Trophoblast cell (in vitro differentiated cells and primary cell): ENCODE measurements around the gene FRMD4A.

Source experiments
- DNase-seq, 2 donors: peaks; one replicate each; pipeline ENCODE4 v3.0.0-alpha.2; 2016
- H2AFZ ChIP-seq: 2 replicates; pipeline ENCODE4 v1.6.1; 2013; ENCODE audit warnings: low read length, moderate library complexity, mild to moderate bottlenecking; ENCODE audit not compliant: insufficient read depth, poor library complexity
- H2AK5ac ChIP-seq: 2 replicates; pipeline ENCODE4 v1.6.1; 2013; ENCODE audit warnings: mild to moderate bottlenecking, low read length
- H2BK120ac ChIP-seq: 2 replicates; pipeline ENCODE4 v1.6.1; 2013; ENCODE audit warnings: low read length, mild to moderate bottlenecking, moderate library complexity; ENCODE audit not compliant: insufficient read depth, poor library complexity
- H2BK12ac ChIP-seq: 2 replicates; pipeline ENCODE4 v1.6.1; 2013; ENCODE audit warnings: mild to moderate bottlenecking, low read length, moderate library complexity
- H2BK5ac ChIP-seq: 2 replicates; pipeline ENCODE4 v1.6.1; 2013; ENCODE audit warnings: low read length, low read depth, moderate library complexity, mild to moderate bottlenecking; ENCODE audit not compliant: poor library complexity
- H3K14ac ChIP-seq: 2 replicates; pipeline ENCODE4 v1.6.1; 2013; ENCODE audit warnings: mild to moderate bottlenecking, low read length
- H3K18ac ChIP-seq: 2 replicates; pipeline ENCODE4 v1.6.1; 2013; ENCODE audit warnings: mild to moderate bottlenecking, low read length
- H3K23ac ChIP-seq: 2 replicates; pipeline ENCODE4 v1.6.1; 2013; ENCODE audit warnings: low read length
- H3K27ac ChIP-seq: 2 replicates; pipeline ENCODE4 v1.5.1; 2013; ENCODE audit warnings: low read depth, mild to moderate bottlenecking, inconsistent platforms, low read length, moderate library complexity
- H3K27me3 ChIP-seq: 2 replicates; pipeline ENCODE4 v1.6.1; 2013; ENCODE audit warnings: inconsistent platforms, mild to moderate bottlenecking, low read length, moderate library complexity; ENCODE audit not compliant: insufficient read depth
- H3K36me3 ChIP-seq, 2 experiments: 1 replicate in 1 of 2; 2 replicates in 1 of 2; pipeline ENCODE4 v1.6.1; 2013; ENCODE audit warnings: low read length in 2 of 2, mild to moderate bottlenecking in 2 of 2, moderate library complexity in 1 of 2; ENCODE audit not compliant: insufficient read depth in 2 of 2, control insufficient read depth in 1 of 2
- H3K4ac ChIP-seq: 2 replicates; pipeline ENCODE4 v1.6.1; 2013; ENCODE audit warnings: low read depth, mild to moderate bottlenecking, low read length, moderate library complexity
- H3K4me1 ChIP-seq, 2 experiments: 1 replicate in 1 of 2; 2 replicates in 1 of 2; pipeline ENCODE4 v1.6.1; 2013; ENCODE audit warnings: low read length in 2 of 2, mild to moderate bottlenecking in 2 of 2, moderate library complexity in 1 of 2; ENCODE audit not compliant: insufficient read depth in 2 of 2, control insufficient read depth in 1 of 2
- H3K4me2 ChIP-seq: 2 replicates; pipeline ENCODE4 v1.6.1; 2013; ENCODE audit warnings: inconsistent platforms, mild to moderate bottlenecking, low read length, moderate library complexity
- H3K4me3 ChIP-seq: 2 replicates; pipeline ENCODE4 v1.5.1; 2013; ENCODE audit warnings: mild to moderate bottlenecking, low read depth, low read length, inconsistent platforms
- H3K79me1 ChIP-seq: one replicate; pipeline ENCODE4 v1.6.1; 2013; ENCODE audit warnings: low read length
- H3K79me2 ChIP-seq: 2 replicates; pipeline ENCODE4 v1.6.1; 2013; ENCODE audit warnings: low read length, mild to moderate bottlenecking; ENCODE audit not compliant: control insufficient read depth, insufficient read depth, poor library complexity
- H3K9ac ChIP-seq: 2 replicates; pipeline ENCODE4 v1.6.1; 2013; ENCODE audit warnings: mild to moderate bottlenecking, low read length
- H3K9me3 ChIP-seq: 2 replicates; pipeline ENCODE4 v1.6.1; 2013; ENCODE audit warnings: low read depth, mild to moderate bottlenecking, control low read depth, inconsistent platforms, low read length; ENCODE audit not compliant: insufficient read depth
- H4K12ac ChIP-seq: 2 replicates; pipeline ENCODE4 v1.6.1; 2013; ENCODE audit warnings: low read depth, mild to moderate bottlenecking, low read length, moderate library complexity
- H4K8ac ChIP-seq: 2 replicates; pipeline ENCODE4 v1.6.1; 2013; ENCODE audit warnings: low read depth, mild to moderate bottlenecking, low read length, moderate library complexity
- H4K91ac ChIP-seq: one replicate; pipeline ENCODE4 v1.6.1; 2013; ENCODE audit warnings: low read depth, mild to moderate bottlenecking, low read length, moderate library complexity
- WGBS: extraction: QIAGEN DNeasy Blood & Tissue Kit; methylation state at CpG from one replicate; pipeline ENCODE4 v1.1.7; 2013; ENCODE audit warnings: missing lambda C conversion rate; ENCODE audit not compliant: insufficient read length, insufficient coverage; ENCODE audit errors: extremely low coverage; 5-methylcytosine and 5-hydroxymethylcytosine counted together

FRMD4A gene

GRCh38 chr10:13942035-13942434 is 388.7 kb downstream of the FRMD4A start:
- Histone ChIP-seq H3K4me3 (no peak overlapping the region), H4K8ac (no peak overlapping the region), H3K27ac (no peak overlapping the region), H3K9ac (no peak overlapping the region), H2BK5ac (no peak overlapping the region), H3K36me3 (no peaks in the 10 kb centered on the region), H2BK12ac (no peak overlapping the region), H2AK5ac (no peak overlapping the region), H3K27me3 (no peaks in the 10 kb centered on the region), H3K4ac (no peak overlapping the region), H2AFZ (no peak overlapping the region), H3K4me1 (peaks cover 7 to 13% of the 10 kb centered on the region in 2 experiments), H3K79me1 (peaks cover 3% of the 10 kb centered on the region), H2BK120ac (no peak overlapping the region), H4K91ac (no peak overlapping the region), H3K18ac (no peak overlapping the region), H3K79me2 (no peaks in the 10 kb centered on the region), H3K14ac (no peak overlapping the region), H3K9me3 (no peaks in the 10 kb centered on the region), H3K23ac (no peak overlapping the region), H4K12ac (no peak overlapping the region), H3K4me2 (no peak overlapping the region)
- DNase-seq, result peak in 1 of 2 donors; percentile 18
- no CpG with 5 or more reads among the region's 5 CpGs for WGBS

DNA sequence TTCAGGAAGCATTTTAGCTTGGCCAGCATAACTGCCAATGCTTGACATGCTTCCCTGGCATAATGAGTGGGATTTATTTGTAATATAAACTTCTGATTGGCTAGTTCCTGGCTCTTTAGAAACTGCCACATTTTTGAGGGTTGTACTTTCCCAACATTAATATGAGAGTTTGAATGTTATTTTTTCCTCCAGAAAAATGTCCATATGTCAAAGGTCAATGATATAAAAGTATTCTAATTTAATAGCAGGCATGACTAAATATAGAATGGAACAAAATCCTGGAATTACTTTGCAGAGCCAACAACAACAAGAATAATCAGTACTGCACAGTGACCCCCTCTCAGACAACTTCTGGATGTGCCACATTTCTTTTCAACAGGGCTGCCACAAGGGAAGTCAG is 391.3 kb downstream of the FRMD4A start:
- H4K12ac ChIP-seq, result no peak overlapping the region
- H3K4me3 ChIP-seq, result no peak overlapping the region
- no peak overlapping the region for H3K9ac ChIP-seq
- H2BK12ac ChIP-seq, result no peak overlapping the region
- no peaks in the 10 kb centered on the region for H3K79me2 ChIP-seq
- H2AFZ ChIP-seq, result no peak overlapping the region
- no peak overlapping the region for H4K8ac ChIP-seq
- no peaks in the 10 kb centered on the region for H3K4me1 ChIP-seq
- no peak overlapping the region for H2AK5ac ChIP-seq
- no peak overlapping the region for H3K18ac ChIP-seq
- H3K9me3 ChIP-seq, result no peaks in the 10 kb centered on the region
- H3K4ac ChIP-seq, result no peak overlapping the region
- no peak overlapping the region for H3K4me2 ChIP-seq
- H2BK120ac ChIP-seq, result no peak overlapping the region
- H3K14ac ChIP-seq, result no peak overlapping the region
- H3K27ac ChIP-seq, result no peak overlapping the region
- no peak overlapping the region for H4K91ac ChIP-seq
- no peak for DNase-seq
- no peaks in the 10 kb centered on the region for H3K27me3 ChIP-seq
- no peaks in the 10 kb centered on the region for H3K79me1 ChIP-seq
- no peak overlapping the region for H3K23ac ChIP-seq
- no peaks in the 10 kb centered on the region for H3K36me3 ChIP-seq
- no peak overlapping the region for H2BK5ac ChIP-seq

- Histone ChIP-seq H3K4me2 (no peak overlapping the region), H4K12ac (no peak overlapping the region), H3K79me1 (no peaks in the 10 kb centered on the region), H2BK5ac (no peak overlapping the region), H3K9me3 (no peaks in the 10 kb centered on the region), H2BK120ac (no peak overlapping the region), H3K27me3 (no peaks in the 10 kb centered on the region), H3K36me3 (no peaks in the 10 kb centered on the region), H2BK12ac (no peak overlapping the region), H2AFZ (no peak overlapping the region), H4K91ac (no peak overlapping the region), H3K9ac (no peak overlapping the region), H3K14ac (no peak overlapping the region), H3K4me3 (no peak overlapping the region), H3K4me1 (no peaks in the 10 kb centered on the region), H4K8ac (no peak overlapping the region), H2AK5ac (no peak overlapping the region), H3K18ac (no peak overlapping the region), H3K4ac (no peak overlapping the region), H3K27ac (no peak overlapping the region), H3K79me2 (no peaks in the 10 kb centered on the region), H3K23ac (no peak overlapping the region)
- no CpG with 5 or more reads among the region's 8 CpGs for WGBS
- no peak for DNase-seq
Observed at GRCh38 chr10:13938950-13939349, 391.8 kb downstream of the FRMD4A start.

DNA sequence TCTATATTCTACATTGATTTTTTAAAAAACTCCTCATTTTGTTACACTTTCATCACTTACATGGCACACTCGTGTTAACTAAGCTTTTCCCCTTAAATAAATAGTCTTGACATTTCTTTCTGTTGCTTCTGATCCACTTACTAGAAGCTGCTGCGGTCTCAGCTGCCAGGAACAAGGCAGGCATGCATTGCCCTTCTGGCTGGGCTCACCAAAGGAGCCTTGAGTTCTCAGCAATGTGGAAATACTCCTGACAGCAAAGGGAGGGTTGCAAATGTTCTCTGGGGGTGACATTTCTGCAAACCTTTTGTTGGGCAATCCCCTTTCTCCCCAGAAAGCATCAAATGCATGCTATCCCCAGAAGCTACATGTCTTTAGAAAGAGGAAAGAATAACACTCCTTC is 393.9 kb downstream of the FRMD4A start:
- H2AFZ ChIP-seq, result no peak overlapping the region
- DNase-seq, result no peak
- no peak overlapping the region for H3K14ac ChIP-seq
- no peak overlapping the region for H2BK5ac ChIP-seq
- H3K9ac ChIP-seq, result no peak overlapping the region
- H3K4me2 ChIP-seq, result no peak overlapping the region
- no peak overlapping the region for H3K4me3 ChIP-seq
- H3K27me3 ChIP-seq, result no peaks in the 10 kb centered on the region
- H4K8ac ChIP-seq, result no peak overlapping the region
- H3K18ac ChIP-seq, result no peak overlapping the region
- H3K36me3 ChIP-seq, result no peaks in the 10 kb centered on the region
- no peak overlapping the region for H3K23ac ChIP-seq
- H3K9me3 ChIP-seq, result no peaks in the 10 kb centered on the region
- no peak overlapping the region for H4K12ac ChIP-seq
- no peak overlapping the region for H2BK12ac ChIP-seq
- no peaks in the 10 kb centered on the region for H3K4me1 ChIP-seq
- no peak overlapping the region for H2BK120ac ChIP-seq
- no peak overlapping the region for H4K91ac ChIP-seq
- H3K79me1 ChIP-seq, result no peaks in the 10 kb centered on the region
- no peak overlapping the region for H3K4ac ChIP-seq
- no peak overlapping the region for H3K27ac ChIP-seq
- no peaks in the 10 kb centered on the region for H3K79me2 ChIP-seq
- no CpG with 5 or more reads among the region's 2 CpGs for WGBS
- no peak overlapping the region for H2AK5ac ChIP-seq
